ENCODE data around the gene MAGI1. TPM values are rescaled to one million over a fixed set of nuclear protein-coding genes. Genes with fewer than 3 reads are reported as not detected.

MAGI1 gene
- total RNA-seq, 6 donors from 2014 or later: 33.0 to 72.9 (median 62.4) TPM

- TF ChIP-seq POLR2AphosphoS5 (IDR thresholded peaks at IDR 0.05) (no peak), CTCF (IDR thresholded peaks at IDR 0.05) (no peak), EP300 (IDR thresholded peaks at IDR 0.05) (no peak), POLR2A (IDR thresholded peaks at IDR 0.05) (no peak)
- ATAC-seq (ENCODE audit: low FRiP score in 2 of 2) (no peak), DNase-seq (no peak)
- 93 to 95% methylated on average over 6 of the region's 6 CpGs for WGBS, 2 donors
- Histone ChIP-seq H3K27ac (no peak overlapping the region), H3K4me1 (no peaks in the 10 kb centered on the region), H3K27me3 (no peaks in the 10 kb centered on the region), H3K9me3 (no peaks in the 10 kb centered on the region), H3K4me3 (no peak overlapping the region), H3K36me3 (no peaks in the 10 kb centered on the region)
These were observed 400.4 kb downstream of the MAGI1 start for GRCh38 chr3:65638301-65638700.

- ATAC-seq (ENCODE audit: low FRiP score in 2 of 2) (no peak), DNase-seq (no peak)
- H3K36me3 ChIP-seq: no peaks in the 10 kb centered on the region
- TF ChIP-seq CTCF (IDR thresholded peaks at IDR 0.05): no peak
- no peak for TF ChIP-seq POLR2AphosphoS5 (IDR thresholded peaks at IDR 0.05)
- TF ChIP-seq EP300 (IDR thresholded peaks at IDR 0.05): no peak
- TF ChIP-seq POLR2A (IDR thresholded peaks at IDR 0.05): no peak
- peaks cover 0 to 9% (median 2%) of the 10 kb centered on the region in 4 donors for H3K4me1 ChIP-seq
- 49 to 52% methylated on average over 3 of the region's 3 CpGs for WGBS, 2 donors
- no peak overlapping the region for H3K27ac ChIP-seq
- H3K9me3 ChIP-seq: no peaks in the 10 kb centered on the region
- H3K4me3 ChIP-seq: no peak overlapping the region
- H3K27me3 ChIP-seq: no peaks in the 10 kb centered on the region
These were observed 402.4 kb downstream of the MAGI1 start for GRCh38 chr3:65636326-65636725.

GRCh38 chr3:65635657-65636056, 403.1 kb downstream of the MAGI1 start:
- Histone ChIP-seq H3K9me3 (no peaks in the 10 kb centered on the region), H3K27ac (no peak overlapping the region), H3K4me3 (no peak overlapping the region), H3K36me3 (no peaks in the 10 kb centered on the region), H3K4me1 (peaks cover 0 to 9% (median 2%) of the 10 kb centered on the region in 4 donors), H3K27me3 (no peaks in the 10 kb centered on the region)
- TF ChIP-seq CTCF (IDR thresholded peaks at IDR 0.05) (no peak), POLR2AphosphoS5 (IDR thresholded peaks at IDR 0.05) (no peak), POLR2A (IDR thresholded peaks at IDR 0.05) (no peak), EP300 (IDR thresholded peaks at IDR 0.05) (no peak)
- WGBS, 2 donors: 76 to 89% methylated on average over 2 of the region's 2 CpGs
- no peak for DNase-seq
- no peak for ATAC-seq (ENCODE audit: low FRiP score in 2 of 2)

- ATAC-seq (ENCODE audit: low FRiP score in 2 of 2) (no peak), DNase-seq (no peak)
- Histone ChIP-seq H3K4me3 (no peak overlapping the region), H3K9me3 (no peaks in the 10 kb centered on the region), H3K36me3 (no peaks in the 10 kb centered on the region), H3K27ac (no peak overlapping the region), H3K4me1 (peaks cover 0 to 9% (median 2%) of the 10 kb centered on the region in 4 donors), H3K27me3 (no peaks in the 10 kb centered on the region)
- WGBS, 2 donors: 74 to 75% methylated on average over 7 of the region's 7 CpGs
- TF ChIP-seq EP300 (IDR thresholded peaks at IDR 0.05): no peak
- TF ChIP-seq POLR2A (IDR thresholded peaks at IDR 0.05): no peak
- TF ChIP-seq POLR2AphosphoS5 (IDR thresholded peaks at IDR 0.05): no peak
- TF ChIP-seq CTCF (IDR thresholded peaks at IDR 0.05): no peak
These were observed 405.6 kb downstream of the MAGI1 start for GRCh38 chr3:65633018-65633638.

GRCh38 chr3:65632414-65632813, 406.3 kb downstream of the MAGI1 start:
- Histone ChIP-seq H3K9me3 (no peaks in the 10 kb centered on the region), H3K4me1 (peaks cover 0 to 9% (median 2%) of the 10 kb centered on the region in 4 donors), H3K27me3 (no peaks in the 10 kb centered on the region), H3K36me3 (no peaks in the 10 kb centered on the region), H3K4me3 (no peak overlapping the region), H3K27ac (no peak overlapping the region)
- ATAC-seq (ENCODE audit: low FRiP score in 2 of 2): no peak
- no peak for DNase-seq
- TF ChIP-seq CTCF (IDR thresholded peaks at IDR 0.05) (no peak), POLR2AphosphoS5 (IDR thresholded peaks at IDR 0.05) (no peak)
